Loucy (cell line): ENCODE measurements around the gene ARFRP1.

ENCODE experiments used
- EZH2phosphoT487 ChIP-seq: fragments of 200-600 bp; IDR thresholded peaks from 2 replicates; pipeline ENCODE4 v1.6.1; 2018; ENCODE audit warnings: antibody characterized with exemption, mild to moderate bottlenecking, moderate library complexity, borderline replicate concordance
- TF ChIP-seq, protein P1 (sequence below): fragments of 200-600 bp; sonication (generic); conservative IDR thresholded peaks from 2 replicates; pipeline ENCODE4 v1.5.1; 2014; ENCODE audit warnings: mild to moderate bottlenecking, antibody characterized with exemption, low read length

DNA sequence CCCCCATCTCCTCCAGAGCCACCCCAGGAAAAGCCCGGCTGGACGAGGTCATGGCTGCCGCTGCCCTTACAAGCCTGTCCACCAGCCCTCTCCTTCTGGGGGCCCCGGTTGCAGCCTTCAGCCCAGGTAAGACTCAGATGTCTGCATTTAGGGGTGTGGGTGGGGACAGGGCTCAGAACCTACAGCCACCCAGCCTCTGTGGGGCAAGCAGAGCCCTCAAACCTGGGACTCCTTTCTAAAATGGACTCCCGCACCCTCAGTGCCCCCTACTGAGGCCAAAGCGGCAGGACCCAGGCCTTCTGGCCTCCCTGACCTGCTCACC, 33.5 kb upstream of the ARFRP1 start:
- TF ChIP-seq, protein P1, sequence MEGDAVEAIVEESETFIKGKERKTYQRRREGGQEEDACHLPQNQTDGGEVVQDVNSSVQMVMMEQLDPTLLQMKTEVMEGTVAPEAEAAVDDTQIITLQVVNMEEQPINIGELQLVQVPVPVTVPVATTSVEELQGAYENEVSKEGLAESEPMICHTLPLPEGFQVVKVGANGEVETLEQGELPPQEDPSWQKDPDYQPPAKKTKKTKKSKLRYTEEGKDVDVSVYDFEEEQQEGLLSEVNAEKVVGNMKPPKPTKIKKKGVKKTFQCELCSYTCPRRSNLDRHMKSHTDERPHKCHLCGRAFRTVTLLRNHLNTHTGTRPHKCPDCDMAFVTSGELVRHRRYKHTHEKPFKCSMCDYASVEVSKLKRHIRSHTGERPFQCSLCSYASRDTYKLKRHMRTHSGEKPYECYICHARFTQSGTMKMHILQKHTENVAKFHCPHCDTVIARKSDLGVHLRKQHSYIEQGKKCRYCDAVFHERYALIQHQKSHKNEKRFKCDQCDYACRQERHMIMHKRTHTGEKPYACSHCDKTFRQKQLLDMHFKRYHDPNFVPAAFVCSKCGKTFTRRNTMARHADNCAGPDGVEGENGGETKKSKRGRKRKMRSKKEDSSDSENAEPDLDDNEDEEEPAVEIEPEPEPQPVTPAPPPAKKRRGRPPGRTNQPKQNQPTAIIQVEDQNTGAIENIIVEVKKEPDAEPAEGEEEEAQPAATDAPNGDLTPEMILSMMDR, result no peak
- TF ChIP-seq EZH2phosphoT487, result no peak
